Small intestine (tissue), 7 donors: ENCODE data around the gene CINP. TPM values are rescaled to one million over a fixed set of nuclear protein-coding genes. Genes with fewer than 3 reads are reported as not detected.
"Not testable (repeated sequence)": the region's sequence is repeated elsewhere in the genome, so short reads cannot be mapped to it uniquely, and the experiment has no call there.

Source experiments
- DNase-seq, 2 donors: peaks; one replicate each; pipeline versions ENCODE4 v3.0.0 to v3.0.0-alpha.2; 2013
- FAIRE-seq: peaks from 2 replicates; lab custom pipeline; 2012; peaks lifted over from hg19 to GRCh38; lab: Jason Lieb, UNC
- H3K27ac ChIP-seq, 3 donors: one replicate each; pipeline ENCODE4 v1.5.1; 2013; ENCODE audit warnings: low read length in 2 of 3, mild to moderate bottlenecking in 2 of 3, control low read depth in 1 of 3, inconsistent platforms in 1 of 3, low read depth in 1 of 3, moderate library complexity in 1 of 3
- H3K27me3 ChIP-seq, 3 donors: one replicate each; pipeline ENCODE4 v1.6.1; 2013; ENCODE audit warnings: low read length in 3 of 3, inconsistent platforms in 1 of 3; ENCODE audit not compliant: control insufficient read depth in 3 of 3, insufficient read depth in 3 of 3
- H3K36me3 ChIP-seq, 3 donors: one replicate each; pipeline ENCODE4 v1.6.1; 2013; ENCODE audit warnings: low read length in 3 of 3, inconsistent platforms in 1 of 3, low read depth in 1 of 3, mild to moderate bottlenecking in 1 of 3, moderate library complexity in 1 of 3; ENCODE audit not compliant: control insufficient read depth in 3 of 3, insufficient read depth in 2 of 3
- H3K4me1 ChIP-seq, 3 donors: one replicate each; pipeline ENCODE4 v1.6.1; 2013; ENCODE audit warnings: low read length in 2 of 3, inconsistent platforms in 1 of 3, low read depth in 1 of 3, mild to moderate bottlenecking in 1 of 3, moderate library complexity in 1 of 3; ENCODE audit not compliant: control insufficient read depth in 3 of 3, insufficient read depth in 2 of 3
- H3K4me3 ChIP-seq, 3 donors: one replicate each; pipeline ENCODE4 v1.5.1; 2013; ENCODE audit warnings: low read length in 3 of 3, control low read depth in 1 of 3, inconsistent platforms in 1 of 3, low read depth in 1 of 3, mild to moderate bottlenecking in 1 of 3, moderate library complexity in 1 of 3
- H3K9me3 ChIP-seq, 2 donors: one replicate each; pipeline ENCODE4 v1.6.1; 2013; ENCODE audit warnings: low read depth in 1 of 2, low read length in 1 of 2; ENCODE audit not compliant: control insufficient read depth in 2 of 2, insufficient read depth in 1 of 2
- WGBS, 3 donors: extraction: QIAGEN DNeasy Blood & Tissue Kit; methylation state at CpG; one replicate each; pipeline ENCODE4 v1.1.7; 2013; 5-methylcytosine and 5-hydroxymethylcytosine counted together
- polyA plus RNA-seq, 4 donors: library from polyadenylated mRNA; stranded (reverse) in 3 of 4; unstranded in 1 of 4; fragments of 200-250 nt in 3 of 4; fragments of 120-200 nt in 1 of 4; gene quantifications; one replicate each; pipeline versions ENCODE4 v1.2.1 to v1.2.3, GENCODE V29; 2013
- donor health status: healthy with polysubstance abuse.
- donor health status: control.
- donor health status: control.
- donor health status: Bipolar disorder and iron deficiency.
- donor health status: healthy.

Gene CINP
- polyA plus RNA-seq, 4 donors = 30.9 to 39.7 (median 36.1) TPM

DNA sequence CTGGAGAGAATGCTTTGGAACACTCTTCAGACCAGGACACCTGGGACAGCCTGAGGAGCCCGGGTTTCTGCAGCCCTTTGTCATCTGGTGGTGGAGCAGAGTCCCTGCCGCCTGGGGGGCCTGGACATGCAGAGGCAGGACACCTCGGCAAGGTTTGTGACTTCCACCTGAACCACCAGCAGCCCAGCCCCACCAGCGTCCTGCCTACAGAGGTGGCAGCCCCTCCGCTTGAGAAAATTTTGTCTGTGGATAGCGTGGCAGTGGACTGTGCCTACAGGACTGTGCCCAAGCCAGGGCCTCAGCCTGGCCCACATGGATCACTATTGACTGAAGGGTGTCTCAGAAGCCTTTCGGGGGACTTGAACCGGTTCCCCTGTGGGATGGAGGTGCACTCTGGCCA, 21.1 kb downstream of the CINP start:
- H3K4me1 ChIP-seq = no peaks in the 10 kb centered on the region
- FAIRE-seq = no peak
- no peak overlapping the region for H3K27ac ChIP-seq
- H3K36me3 ChIP-seq = peaks cover 2 to 76% (median 9%) of the 10 kb centered on the region in 3 donors
- DNase-seq = no peak
- H3K27me3 ChIP-seq = no peaks in the 10 kb centered on the region
- H3K9me3 ChIP-seq = no peaks in the 10 kb centered on the region
- H3K4me3 ChIP-seq = no peak overlapping the region
- 88 to 92% (median 90%) methylated on average over 8 of the region's 8 CpGs for WGBS, 3 donors

DNA sequence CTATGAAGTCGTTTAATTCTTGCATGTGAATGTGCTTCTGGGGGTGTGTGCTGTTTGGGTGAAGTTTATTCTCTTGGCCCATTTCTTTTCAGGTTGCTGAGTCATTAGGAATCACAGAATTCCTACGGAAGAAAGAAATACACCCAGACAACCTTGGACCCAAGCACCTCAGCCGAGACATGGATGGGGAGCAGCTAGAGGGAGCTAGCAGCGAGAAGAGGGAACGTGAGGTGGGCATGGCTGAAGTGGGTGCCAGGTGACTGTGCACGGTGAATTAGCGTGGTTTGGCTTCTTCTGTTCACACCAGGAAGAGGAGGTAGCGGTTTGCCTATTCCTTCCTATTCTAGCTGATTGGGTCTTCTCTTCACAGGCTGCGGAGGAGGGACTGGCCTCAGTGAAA, 24.0 kb downstream of the CINP start:
- DNase-seq = no peak
- no peak for FAIRE-seq
- Histone ChIP-seq H3K27me3 (no peaks in the 10 kb centered on the region), H3K27ac (no peak overlapping the region), H3K4me1 (no peaks in the 10 kb centered on the region), H3K4me3 (no peak overlapping the region), H3K36me3 (peaks cover 5 to 72% (median 10%) of the 10 kb centered on the region in 3 donors), H3K9me3 (no peaks in the 10 kb centered on the region)
- 91 to 97% (median 95%) methylated on average over 9 of the region's 9 CpGs for WGBS, 3 donors

GRCh38 chr14:102335163-102335562, 27.5 kb downstream of the CINP start:
- H3K36me3 ChIP-seq = peaks cover 2 to 64% (median 11%) of the 10 kb centered on the region in 3 donors

GRCh38 chr14:102333795-102334705, 28.6 kb downstream of the CINP start:
- H3K4me3 ChIP-seq = no peak overlapping the region
- DNase-seq = no peak
- FAIRE-seq = no peak
- H3K36me3 ChIP-seq = peaks cover 2 to 58% (median 11%) of the 10 kb centered on the region in 3 donors
- H3K9me3 ChIP-seq = no peaks in the 10 kb centered on the region
- no peak overlapping the region for H3K27ac ChIP-seq
- no peaks in the 10 kb centered on the region for H3K27me3 ChIP-seq
- no peaks in the 10 kb centered on the region for H3K4me1 ChIP-seq
- 94 to 96% (median 95%) methylated on average over 13 of the region's 13 CpGs for WGBS, 3 donors

More at GRCh38 chr14:102335163-102335562, 27.5 kb downstream of the CINP start:
- no peak for DNase-seq
- 94 to 99% (median 98%) methylated on average over 7 of the region's 7 CpGs for WGBS, 3 donors
- H3K4me1 ChIP-seq = no peaks in the 10 kb centered on the region
- H3K27ac ChIP-seq = no peak overlapping the region
- H3K4me3 ChIP-seq = no peak overlapping the region
- no peaks in the 10 kb centered on the region for H3K27me3 ChIP-seq
- no peaks in the 10 kb centered on the region for H3K9me3 ChIP-seq
- FAIRE-seq = no peak

- Histone ChIP-seq H3K4me3 (no peak overlapping the region), H3K27me3 (no peaks in the 10 kb centered on the region), H3K36me3 (peaks cover 2 to 54% (median 11%) of the 10 kb centered on the region in 3 donors), H3K27ac (no peak overlapping the region), H3K9me3 (no peaks in the 10 kb centered on the region), H3K4me1 (no peaks in the 10 kb centered on the region)
- FAIRE-seq (no peak), DNase-seq (no peak)
- 86 to 94% (median 91%) methylated on average over 7 of the region's 7 CpGs for WGBS, 3 donors
Observed at GRCh38 chr14:102333390-102333789, 29.3 kb downstream of the CINP start.

- Histone ChIP-seq H3K27me3 (no peaks in the 10 kb centered on the region), H3K9me3 (no peaks in the 10 kb centered on the region), H3K4me3 (no peak overlapping the region), H3K4me1 (no peaks in the 10 kb centered on the region), H3K27ac (no peak overlapping the region), H3K36me3 (peaks cover 2 to 56% (median 11%) of the 10 kb centered on the region in 3 donors)
- 93 to 97% (median 96%) methylated on average over 8 of the region's 8 CpGs for WGBS, 3 donors
- DNase-seq = no peak
- no peak for FAIRE-seq
Observed at GRCh38 chr14:102330806-102331205, 31.9 kb downstream of the CINP start.

DNA sequence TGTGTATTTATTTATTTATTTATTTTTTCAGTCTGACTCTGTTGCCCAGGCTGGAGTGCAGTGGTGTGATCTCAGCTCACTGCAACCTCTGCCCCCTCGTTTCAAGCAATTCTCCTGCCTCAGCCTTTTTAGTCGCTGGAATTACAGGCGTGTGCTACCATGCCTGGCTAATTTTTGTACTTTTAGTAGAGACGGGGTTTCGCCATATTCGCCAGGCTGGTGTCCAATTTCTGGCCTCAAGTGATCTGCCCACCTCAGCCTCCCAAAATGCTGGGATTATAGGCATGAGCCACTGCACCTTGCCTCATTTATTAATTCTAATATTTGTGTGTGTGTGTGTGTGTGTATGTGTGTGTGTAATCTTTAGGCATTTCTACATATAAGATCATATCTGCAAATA, 33.3 kb downstream of the CINP start:
- H3K4me3 ChIP-seq, DNase-seq, H3K27me3 ChIP-seq, H3K9me3 ChIP-seq, H3K4me1 ChIP-seq, H3K27ac ChIP-seq, FAIRE-seq: not testable (repeated sequence)
- 87 to 93% (median 91%) methylated on average over 6 of the region's 6 CpGs for WGBS, 3 donors
- peaks cover under 1 to 48% (median 11%) of the 10 kb centered on the region in 3 donors for H3K36me3 ChIP-seq

GRCh38 chr14:102326583-102326982, 36.1 kb downstream of the CINP start:
- Histone ChIP-seq H3K36me3 (peaks cover 0 to 35% (median 2%) of the 10 kb centered on the region in 3 donors), H3K27ac (no peak overlapping the region), H3K27me3 (no peaks in the 10 kb centered on the region), H3K4me1 (peaks cover 0 to 21% (median 4%) of the 10 kb centered on the region in 3 donors), H3K4me3 (no peak overlapping the region), H3K9me3 (no peaks in the 10 kb centered on the region)
- FAIRE-seq (no peak), DNase-seq (no peak)
- WGBS, 3 donors = 95 to 96% (median 96%) methylated on average over 14 of the region's 14 CpGs
